ENCODE measurements around the gene UQCRC1.
A peak's percentile ranks its signal among the peaks of the same experiment; 100 is the strongest.

The UQCRC1 gene

DNA sequence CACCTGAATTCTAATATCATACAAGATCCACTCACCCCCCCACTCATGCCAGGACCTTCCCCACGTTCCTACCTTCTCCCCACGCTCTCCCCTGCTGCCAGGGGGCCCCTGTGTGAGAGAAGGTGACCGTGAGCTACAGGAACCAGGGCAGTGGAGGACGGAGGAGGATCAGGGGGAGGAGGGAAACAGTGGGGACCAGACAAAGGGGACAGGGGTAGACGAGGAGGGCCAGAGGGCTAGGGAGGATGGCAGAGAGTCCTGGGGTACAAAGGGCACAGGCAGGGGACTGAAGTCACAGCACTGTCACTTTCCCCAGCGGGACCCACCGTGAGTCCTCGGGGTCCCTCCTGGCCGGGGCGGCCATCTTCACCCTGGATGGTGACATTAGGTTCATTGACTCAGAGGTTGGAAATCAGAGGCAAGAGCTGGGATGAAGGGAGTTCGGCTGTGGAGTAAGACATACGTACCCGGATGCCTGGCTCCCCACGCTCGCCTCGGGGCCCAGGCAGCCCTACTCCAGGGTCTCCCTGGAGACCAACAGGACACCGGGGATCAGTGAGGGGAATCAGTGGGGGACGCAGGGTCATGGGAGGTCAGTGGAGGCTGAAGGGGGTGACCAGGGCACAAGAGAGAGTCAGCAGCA, 39.5 kb downstream of the UQCRC1 start:
- DNase-seq: no peak

DNA sequence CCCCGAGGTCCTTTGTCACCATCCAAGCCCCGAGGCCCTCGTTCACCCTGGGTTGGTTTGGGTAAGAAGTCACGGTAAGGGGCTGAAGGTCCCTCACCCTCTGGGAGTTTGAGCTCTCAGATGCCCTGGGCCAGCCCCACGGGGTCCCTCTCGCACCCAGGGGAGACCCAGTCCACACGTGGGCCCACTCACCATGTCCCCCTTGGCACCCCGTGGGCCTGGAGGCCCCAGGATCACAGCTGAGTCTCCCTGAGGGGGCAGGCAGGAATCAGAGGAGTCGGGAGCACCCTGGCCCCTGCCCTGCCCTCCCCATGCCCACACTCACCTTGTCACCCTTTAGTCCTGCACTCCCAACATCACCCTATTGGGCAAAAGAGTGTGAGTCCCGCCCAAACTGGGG, 40.0 kb downstream of the UQCRC1 start:
- DNase-seq: no peak

GRCh38 chr3:48568476-48568875, 41.0 kb downstream of the UQCRC1 start:
- DNase-seq: no peak

DNA sequence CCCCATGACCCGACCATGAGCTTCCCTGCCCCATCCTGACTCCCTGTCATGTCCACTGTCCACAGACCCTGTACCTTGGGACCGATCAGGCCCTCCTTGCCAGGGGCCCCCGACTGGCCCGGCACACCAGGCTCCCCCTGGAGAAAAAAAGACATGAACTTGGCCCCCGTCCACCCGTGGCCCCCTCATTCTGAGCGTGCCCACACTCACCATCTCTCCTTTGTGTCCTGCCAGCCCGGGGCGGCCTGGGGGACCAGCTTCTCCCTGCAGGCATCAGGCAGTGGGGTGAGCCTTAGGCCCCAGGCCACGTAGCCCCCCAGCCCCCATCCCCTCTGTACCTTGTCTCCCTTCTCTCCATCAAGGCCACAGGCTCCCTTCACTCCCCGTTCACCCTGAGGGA, 41.9 kb downstream of the UQCRC1 start:
- DNase-seq: no peak

DNA sequence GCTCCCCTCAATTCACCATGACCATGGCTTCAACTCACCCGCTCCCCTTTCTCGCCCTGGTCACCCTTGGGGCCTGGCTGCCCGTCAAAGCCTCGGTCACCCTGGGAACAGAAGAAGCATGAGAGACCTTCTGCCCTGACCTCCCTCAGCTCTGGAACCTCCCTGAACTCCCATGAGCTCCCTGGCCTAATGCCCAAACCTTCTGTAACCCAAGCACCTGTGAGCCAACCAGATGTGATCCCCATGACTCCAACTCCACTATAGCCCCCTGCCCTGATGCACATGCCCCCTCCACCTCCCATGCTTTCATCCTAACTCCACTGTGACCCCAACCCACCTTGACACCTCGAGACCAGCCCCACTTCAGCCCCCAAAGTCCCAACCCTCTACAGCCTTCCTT, 42.4 kb downstream of the UQCRC1 start:
- no peak for DNase-seq

DNA sequence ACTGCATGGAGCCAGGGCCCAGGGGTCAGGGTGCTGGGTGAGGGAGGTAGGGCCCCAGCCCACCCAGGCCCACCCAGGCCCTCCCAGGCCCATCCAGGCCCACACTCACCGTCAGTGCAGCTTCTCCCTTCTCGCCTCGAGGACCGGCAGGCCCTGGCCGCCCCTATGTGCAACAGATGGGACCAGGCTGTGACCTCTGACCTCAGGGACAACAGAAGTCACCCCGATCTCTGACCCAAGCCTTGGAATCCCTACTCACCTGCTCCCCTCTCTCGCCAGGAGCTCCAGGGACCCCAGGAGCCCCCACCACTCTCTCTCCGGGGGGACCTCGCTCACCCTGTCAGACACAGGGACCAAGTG, 43.1 kb downstream of the UQCRC1 start:
- no peak for DNase-seq

DNA sequence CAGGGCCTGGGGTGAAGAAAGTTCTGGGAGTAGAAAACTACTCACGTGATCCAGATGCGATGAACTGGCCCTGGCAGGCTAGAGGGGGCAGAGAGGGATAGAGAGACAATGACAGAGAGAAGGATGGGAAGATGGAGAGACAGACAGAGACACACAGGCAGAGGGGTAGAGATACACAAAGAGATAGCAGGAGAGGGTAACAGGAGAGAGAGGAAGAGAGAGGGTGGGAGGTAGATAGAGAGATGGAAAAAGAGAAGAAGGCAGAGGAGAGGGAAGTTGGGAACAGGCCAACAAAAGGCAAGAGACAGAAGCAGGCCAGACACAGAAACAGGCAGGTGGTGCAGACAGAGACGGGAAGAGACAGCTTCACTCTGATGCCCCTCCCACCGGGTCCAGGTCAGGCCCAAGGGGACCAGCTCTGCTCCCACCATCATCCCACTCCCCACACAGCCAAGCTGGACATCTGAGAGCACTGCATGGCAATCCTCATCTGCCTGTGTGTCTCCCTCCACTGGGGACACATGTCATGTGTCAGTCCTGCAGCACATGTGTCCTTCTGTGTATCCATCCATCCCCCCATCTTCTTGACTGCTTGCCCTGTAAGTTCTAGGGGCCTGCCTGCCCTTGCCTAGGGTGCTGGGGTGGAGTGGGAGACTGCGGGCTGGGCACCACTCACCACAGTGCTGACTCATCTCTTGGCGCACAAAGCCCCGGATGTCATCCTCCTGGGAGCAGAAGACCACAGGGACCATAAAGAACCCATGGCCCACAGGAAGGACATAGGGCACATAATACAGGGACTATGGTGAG, 43.6 kb downstream of the UQCRC1 start:
- no peak for DNase-seq

- no peak for DNase-seq
These were observed 44.3 kb downstream of the UQCRC1 start for GRCh38 chr3:48565186-48565585.

DNA sequence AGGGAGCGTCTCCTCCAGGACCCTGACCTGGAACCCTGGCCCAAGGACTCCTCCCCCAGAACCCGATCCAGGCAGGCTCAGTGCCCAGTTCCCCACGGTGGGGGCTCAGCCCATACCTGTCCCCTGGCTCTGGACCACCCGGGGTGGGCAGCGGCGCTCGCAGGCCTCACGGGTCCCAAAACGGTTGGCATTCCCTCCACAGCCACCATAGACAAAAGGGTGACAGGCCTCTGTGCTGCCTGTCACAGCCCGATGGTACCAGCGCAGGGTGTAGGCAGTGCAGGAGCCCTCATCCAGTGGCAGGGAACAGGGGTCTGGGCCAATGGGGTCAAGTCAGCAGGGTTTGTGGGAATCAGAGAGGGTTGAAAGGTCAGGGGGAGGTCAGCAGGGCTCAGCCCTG, 44.8 kb downstream of the UQCRC1 start:
- DNase-seq: no peak

DNA sequence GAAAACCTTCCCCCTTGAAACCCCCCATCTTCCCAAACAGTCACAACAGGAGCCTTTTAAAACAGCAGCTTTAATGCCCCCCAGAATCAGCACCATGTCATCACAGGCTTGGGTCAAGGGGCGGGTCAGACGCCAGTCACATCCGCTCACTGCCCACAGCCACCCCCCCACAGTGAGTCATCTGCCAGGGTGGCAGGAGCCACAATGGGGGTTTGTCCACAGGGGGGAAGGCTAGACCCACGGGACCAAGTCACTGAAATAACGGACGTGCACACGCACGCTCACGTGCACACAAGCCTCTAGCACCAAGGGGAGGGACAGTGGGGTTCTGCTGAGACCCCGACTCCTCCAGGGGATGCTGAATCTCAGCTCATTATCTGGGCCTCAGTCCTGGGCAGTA, 45.4 kb downstream of the UQCRC1 start:
- no peak for DNase-seq

DNA sequence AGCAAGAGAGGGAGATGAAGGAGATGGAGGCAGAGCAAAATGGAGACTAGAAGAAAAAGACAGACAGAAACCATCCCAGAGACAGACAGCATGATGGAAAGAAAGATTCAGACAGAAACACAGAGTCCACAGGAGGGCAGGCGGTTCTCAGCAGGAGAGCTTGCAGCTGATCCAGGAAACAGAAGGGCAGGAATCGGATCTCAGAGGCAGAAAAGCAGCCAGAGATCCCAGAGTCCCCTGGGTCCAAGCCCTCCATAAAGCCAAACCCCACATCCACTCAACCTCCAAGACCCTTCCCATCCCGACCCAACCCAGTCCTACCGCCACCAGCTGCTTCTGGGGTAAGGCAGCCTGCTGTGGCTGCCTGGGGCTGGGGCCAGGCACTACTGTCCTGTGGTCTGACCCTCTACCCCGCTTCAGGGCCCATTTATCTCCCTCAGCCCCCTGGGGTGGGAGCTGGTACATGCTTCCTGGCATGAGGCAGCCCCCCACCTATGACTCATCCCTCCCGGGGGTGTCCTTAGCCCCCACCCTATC, 46.0 kb downstream of the UQCRC1 start, which contains the start of gene UCN2:
Gene UCN2, minus strand, starts transcription at position 400 of the 537 bp plus-strand sequence. CDS start 657 bp downstream, outside the sequence.
- no peak for DNase-seq

- DNase-seq: no peak
These were observed 46.9 kb downstream of the UQCRC1 start for GRCh38 chr3:48562367-48563095.

- no peak for DNase-seq
These were observed 48.3 kb downstream of the UQCRC1 start for GRCh38 chr3:48561045-48561736.

DNA sequence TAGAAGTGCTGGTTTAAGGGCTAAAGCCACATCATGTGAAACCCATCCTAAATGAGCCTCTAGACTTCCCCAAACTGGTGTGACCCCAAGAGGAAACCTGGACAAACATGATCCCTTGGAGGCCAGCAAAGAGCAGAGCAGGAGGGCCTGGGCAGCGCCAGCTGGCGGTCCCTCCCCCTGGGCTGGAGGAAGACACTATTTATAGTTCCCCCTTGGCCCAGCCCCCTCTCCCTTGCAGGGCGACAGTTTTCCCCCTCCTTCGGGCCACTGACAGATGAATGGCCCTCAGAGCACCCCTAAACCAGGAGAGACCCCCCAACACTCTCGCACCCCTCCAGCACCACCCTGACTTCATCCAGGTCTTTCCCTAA, 48.8 kb downstream of the UQCRC1 start:
- DNase-seq: no peak

DNA sequence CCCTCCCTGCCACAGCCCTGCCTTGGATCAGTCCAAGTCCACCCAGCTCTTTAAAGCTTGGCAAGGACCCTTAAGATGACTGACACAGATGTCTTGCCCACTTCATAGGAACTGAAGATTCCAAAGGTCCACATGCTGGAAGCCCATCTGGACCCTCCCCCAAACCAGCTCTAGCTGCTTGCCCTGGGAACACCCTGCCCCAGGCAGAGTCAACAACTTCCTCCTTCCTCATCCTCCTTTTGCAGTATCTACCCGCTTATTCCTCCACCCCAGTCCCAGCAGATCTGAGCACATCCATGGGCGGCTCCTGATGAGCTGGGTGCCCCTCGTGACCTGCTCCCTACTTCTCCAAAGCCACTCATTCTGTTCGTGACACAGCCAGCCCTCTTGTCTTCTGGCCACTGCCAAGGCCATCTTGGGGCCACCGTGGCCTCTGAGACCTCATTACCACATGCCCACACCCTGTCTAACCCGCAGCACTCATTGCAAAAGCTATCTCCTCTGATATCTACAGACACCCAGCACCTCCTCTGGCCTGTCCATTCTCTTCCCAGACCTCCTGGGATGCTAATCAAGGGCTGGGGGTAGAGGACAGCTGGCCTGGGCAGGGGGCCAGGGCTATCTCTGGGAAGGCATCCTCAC, 50.8 kb downstream of the UQCRC1 start:
- DNase-seq: no peak

GRCh38 chr3:48556796-48557626, 52.4 kb downstream of the UQCRC1 start, which contains the start of gene PFKFB4:
PFKFB4 (minus strand) TSS chr3:48556803; CDS start chr3:48556777, 26 bp downstream.
- peak; percentile 97 to 98 (median 98) for DNase-seq

- DNase-seq: no peak
These were observed 53.3 kb downstream of the UQCRC1 start for GRCh38 chr3:48555949-48556795.

DNA sequence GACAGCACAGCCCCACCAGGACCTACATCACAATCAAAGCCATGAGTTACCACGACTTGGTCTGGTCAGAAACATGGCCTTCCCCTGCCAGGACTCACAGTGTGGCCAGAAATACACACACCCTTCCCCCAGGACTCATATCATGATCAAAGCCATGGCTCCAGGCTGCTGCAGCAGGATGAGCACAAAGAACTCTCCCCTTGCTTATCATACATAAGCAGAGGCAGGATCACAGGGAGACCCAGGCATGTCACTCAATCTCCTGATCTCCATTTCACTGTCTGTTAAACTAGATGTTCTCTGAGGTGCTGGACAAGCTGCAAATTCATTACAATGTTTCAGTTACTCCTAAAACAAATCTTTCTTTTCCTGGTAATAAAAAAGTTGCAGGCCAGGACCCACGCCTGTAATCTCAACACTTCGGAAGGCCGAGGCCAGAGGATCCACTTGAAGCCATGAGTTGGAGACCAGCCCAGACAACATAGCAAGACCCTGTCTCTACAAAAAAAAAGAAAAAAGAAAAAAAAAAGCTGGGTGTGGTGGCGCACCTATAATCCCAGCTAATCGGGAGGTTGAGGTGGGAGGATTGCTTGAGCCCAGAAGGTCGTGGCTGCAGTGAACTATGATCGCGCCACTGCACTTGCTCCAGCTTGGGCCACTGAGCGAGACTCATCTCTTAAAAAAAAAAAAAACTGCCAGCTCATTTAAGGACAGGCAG, 54.1 kb downstream of the UQCRC1 start:
- no peak for DNase-seq
